SK-N-SH treated with all-trans-retinoic acid at 6 μM for 48 hours (cell line): Measurements from ENCODE around the gene ATP11A.

Source experiments
- ATAC-seq: fragments of 200-7000 bp; cut with Tn5 transposase; 3 replicates; pipeline ENCODE4 v1.9.1; 2020; ENCODE audit warnings: mild to moderate bottlenecking, moderate library complexity
- ARNTL ChIP-seq: fragments of 450-650 bp; formaldehyde crosslinking; IDR thresholded peaks from 2 replicates; pipeline ENCODE4 v1.5.0; 2020; ENCODE audit warnings: low read depth, mild to moderate bottlenecking, moderate library complexity, borderline replicate concordance
- BACH2 ChIP-seq: fragments of 250-450 bp; sonication (Bioruptor Pico); IDR thresholded peaks from 2 replicates; pipeline ENCODE4 v1.9.0; 2021; ENCODE audit warnings: mild to moderate bottlenecking, borderline replicate concordance
- CSDC2 ChIP-seq: fragments of 250-450 bp; sonication (Bioruptor Pico); IDR thresholded peaks from 2 replicates; pipeline ENCODE4 v1.5.0; 2020; ENCODE audit warnings: mild to moderate bottlenecking, moderate library complexity
- ESRRG ChIP-seq: fragments of 250-450 bp; sonication (Bioruptor Pico); IDR thresholded peaks from 2 replicates; pipeline ENCODE4 v1.6.1; 2021; ENCODE audit warnings: mild to moderate bottlenecking
- GLIS3 ChIP-seq: fragments of 250-450 bp; sonication (Bioruptor Pico); IDR thresholded peaks from 2 replicates; pipeline ENCODE4 v1.5.0; 2020; ENCODE audit warnings: mild to moderate bottlenecking, moderate library complexity
- ISL1 ChIP-seq: fragments of 250-450 bp; sonication (Bioruptor Pico); IDR thresholded peaks from 2 replicates; pipeline ENCODE4 v2.1.2; 2022; ENCODE audit warnings: mild to moderate bottlenecking, moderate library complexity
- OSR1 ChIP-seq: fragments of 250-450 bp; sonication (Bioruptor Pico); IDR thresholded peaks from 2 replicates; pipeline ENCODE4 v1.8.0; 2022; ENCODE audit warnings: moderate library complexity, mild to moderate bottlenecking, inconsistent platforms
- PPARA ChIP-seq: fragments of 250-450 bp; sonication (Bioruptor Pico); IDR thresholded peaks from 2 replicates; pipeline ENCODE4 v1.5.0; 2020; ENCODE audit warnings: mild to moderate bottlenecking, borderline replicate concordance
- RARB ChIP-seq: fragments of 250-450 bp; sonication (Bioruptor Pico); IDR thresholded peaks from 2 replicates; pipeline ENCODE4 v1.8.0; 2021; ENCODE audit warnings: mild to moderate bottlenecking, moderate library complexity
- SNAI2 ChIP-seq: fragments of 250-450 bp; sonication (Bioruptor Pico); IDR thresholded peaks from 2 replicates; pipeline ENCODE4 v1.5.0; 2020; ENCODE audit warnings: mild to moderate bottlenecking, moderate library complexity
- TCF4 ChIP-seq: fragments of 250-450 bp; sonication (Bioruptor Pico); IDR thresholded peaks from 2 replicates; pipeline ENCODE4 v1.8.0; 2021; ENCODE audit warnings: mild to moderate bottlenecking, moderate library complexity, borderline replicate concordance
- TOX ChIP-seq: fragments of 250-450 bp; sonication (Bioruptor Pico); IDR thresholded peaks from 2 replicates; pipeline ENCODE4 v1.8.0; 2021; ENCODE audit warnings: mild to moderate bottlenecking, moderate library complexity, borderline replicate concordance
- ZC3H10 ChIP-seq: fragments of 250-450 bp; sonication (Bioruptor Pico); IDR thresholded peaks from 2 replicates; pipeline ENCODE4 v1.5.1; 2021; ENCODE audit warnings: mild to moderate bottlenecking, moderate library complexity
- ZFP3 ChIP-seq: fragments of 250-450 bp; sonication (Bioruptor Pico); IDR thresholded peaks from 2 replicates; pipeline ENCODE4 v1.5.0; 2020; ENCODE audit warnings: mild to moderate bottlenecking, moderate library complexity
- ZFP30 ChIP-seq: fragments of 450-650 bp; formaldehyde crosslinking; IDR thresholded peaks from 2 replicates; pipeline ENCODE4 v1.5.0; 2022; ENCODE audit warnings: mild to moderate bottlenecking, moderate library complexity
- ZNF565 ChIP-seq: fragments of 450-650 bp; formaldehyde crosslinking; conservative IDR thresholded peaks from 2 replicates; pipeline ENCODE4 v1.5.0; 2020; ENCODE audit warnings: low read depth, mild to moderate bottlenecking, moderate library complexity
- ZNF70 ChIP-seq: fragments of 450-650 bp; formaldehyde crosslinking; IDR thresholded peaks from 2 replicates; pipeline ENCODE4 v1.5.0; 2020; ENCODE audit warnings: mild to moderate bottlenecking, moderate library complexity
- ZNF8 ChIP-seq: fragments of 450-650 bp; formaldehyde crosslinking; IDR thresholded peaks from 2 replicates; pipeline ENCODE4 v1.5.0; 2020; ENCODE audit warnings: mild to moderate bottlenecking, moderate library complexity
- TF ChIP-seq, protein P1 (sequence below): fragments of 250-450 bp; sonication (Bioruptor Pico); IDR thresholded peaks from 2 replicates; pipeline ENCODE4 v1.5.1; 2020; ENCODE audit warnings: low read depth, mild to moderate bottlenecking, moderate library complexity
- TF ChIP-seq, protein P2 (sequence below): fragments of 250-450 bp; sonication (Bioruptor Pico); IDR thresholded peaks from 2 replicates; pipeline ENCODE4 v1.5.0; 2020; ENCODE audit warnings: mild to moderate bottlenecking, moderate library complexity
- TF ChIP-seq, protein P3 (sequence below): fragments of 250-450 bp; sonication (Bioruptor Pico); IDR thresholded peaks from 2 replicates; pipeline ENCODE4 v1.5.1; 2021; ENCODE audit warnings: mild to moderate bottlenecking, moderate library complexity
- TF ChIP-seq, protein P4 (sequence below): fragments of 250-450 bp; sonication (Bioruptor Pico); IDR thresholded peaks from 2 replicates; pipeline ENCODE4 v1.8.0; 2020; ENCODE audit warnings: mild to moderate bottlenecking, moderate library complexity, borderline replicate concordance

ATP11A gene

DNA sequence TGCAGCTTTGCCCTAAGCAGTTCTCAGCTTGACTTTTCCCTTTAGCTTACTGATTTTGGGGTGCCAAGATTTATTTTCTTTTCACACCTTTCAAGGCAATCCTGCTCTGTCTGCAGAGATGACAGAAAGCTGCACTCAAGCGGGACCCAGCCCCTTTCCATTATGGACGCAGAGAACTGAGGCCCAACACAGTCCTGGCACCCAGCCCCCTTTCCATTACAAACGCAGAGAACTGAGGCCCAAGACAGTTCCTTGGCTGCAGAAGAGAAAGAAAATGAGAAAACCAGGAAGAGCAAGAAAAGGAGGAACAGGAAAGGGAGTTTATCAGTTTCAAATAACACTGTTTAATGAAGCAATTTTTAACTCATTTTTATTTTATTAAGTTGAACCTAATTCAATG lies 36.8 kb upstream of the ATP11A start:
- TF ChIP-seq, protein P1, sequence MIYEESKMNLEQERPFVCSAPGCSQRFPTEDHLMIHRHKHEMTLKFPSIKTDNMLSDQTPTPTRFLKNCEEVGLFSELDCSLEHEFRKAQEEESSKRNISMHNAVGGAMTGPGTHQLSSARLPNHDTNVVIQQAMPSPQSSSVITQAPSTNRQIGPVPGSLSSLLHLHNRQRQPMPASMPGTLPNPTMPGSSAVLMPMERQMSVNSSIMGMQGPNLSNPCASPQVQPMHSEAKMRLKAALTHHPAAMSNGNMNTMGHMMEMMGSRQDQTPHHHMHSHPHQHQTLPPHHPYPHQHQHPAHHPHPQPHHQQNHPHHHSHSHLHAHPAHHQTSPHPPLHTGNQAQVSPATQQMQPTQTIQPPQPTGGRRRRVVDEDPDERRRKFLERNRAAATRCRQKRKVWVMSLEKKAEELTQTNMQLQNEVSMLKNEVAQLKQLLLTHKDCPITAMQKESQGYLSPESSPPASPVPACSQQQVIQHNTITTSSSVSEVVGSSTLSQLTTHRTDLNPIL (CRISPR knock-in tag): no peak
- TF ChIP-seq PPARA (CRISPR knock-in tag) (no peak), SNAI2 (CRISPR knock-in tag) (no peak), TCF4 (CRISPR knock-in tag) (no peak), BACH2 (CRISPR knock-in tag) (no peak), OSR1 (no peak)
- ATAC-seq: no peak

DNA sequence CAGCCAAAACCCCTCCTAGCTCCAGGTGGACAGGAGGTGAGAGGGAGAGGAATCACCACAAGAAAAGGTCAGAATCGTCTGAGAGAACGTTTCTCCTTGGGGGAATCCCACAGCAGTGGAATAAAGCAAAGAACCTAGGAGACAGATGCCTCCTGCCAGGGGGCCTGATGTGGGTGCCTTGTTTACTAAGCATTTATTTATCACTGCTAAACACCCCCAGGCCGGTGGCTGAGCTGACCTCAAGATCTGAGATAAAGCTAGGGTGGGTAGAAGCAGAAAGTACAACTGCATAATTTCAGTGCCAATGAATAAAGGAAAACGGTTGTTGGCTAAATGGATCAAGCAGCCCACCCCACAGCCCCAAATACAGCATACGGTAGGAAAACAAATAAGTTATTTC lies 33.9 kb upstream of the ATP11A start:
- TF ChIP-seq GLIS3 (no peak), CSDC2 (CRISPR knock-in tag) (no peak), ZNF8 (CRISPR knock-in tag) (no peak), ARNTL (CRISPR knock-in tag) (no peak), ZNF70 (CRISPR knock-in tag) (no peak), ZNF565 (CRISPR knock-in tag) (no peak), TOX (CRISPR knock-in tag) (no peak), ZFP30 (CRISPR knock-in tag) (no peak), ESRRG (CRISPR knock-in tag) (no peak), ZFP3 (no peak), RARB (CRISPR knock-in tag) (no peak), SNAI2 (CRISPR knock-in tag) (no peak), PPARA (CRISPR knock-in tag) (no peak), ZC3H10 (no peak), BACH2 (CRISPR knock-in tag) (no peak), ISL1 (CRISPR knock-in tag) (no peak)
- TF ChIP-seq, protein P1 (CRISPR knock-in tag): no peak
- TF ChIP-seq, protein P2, sequence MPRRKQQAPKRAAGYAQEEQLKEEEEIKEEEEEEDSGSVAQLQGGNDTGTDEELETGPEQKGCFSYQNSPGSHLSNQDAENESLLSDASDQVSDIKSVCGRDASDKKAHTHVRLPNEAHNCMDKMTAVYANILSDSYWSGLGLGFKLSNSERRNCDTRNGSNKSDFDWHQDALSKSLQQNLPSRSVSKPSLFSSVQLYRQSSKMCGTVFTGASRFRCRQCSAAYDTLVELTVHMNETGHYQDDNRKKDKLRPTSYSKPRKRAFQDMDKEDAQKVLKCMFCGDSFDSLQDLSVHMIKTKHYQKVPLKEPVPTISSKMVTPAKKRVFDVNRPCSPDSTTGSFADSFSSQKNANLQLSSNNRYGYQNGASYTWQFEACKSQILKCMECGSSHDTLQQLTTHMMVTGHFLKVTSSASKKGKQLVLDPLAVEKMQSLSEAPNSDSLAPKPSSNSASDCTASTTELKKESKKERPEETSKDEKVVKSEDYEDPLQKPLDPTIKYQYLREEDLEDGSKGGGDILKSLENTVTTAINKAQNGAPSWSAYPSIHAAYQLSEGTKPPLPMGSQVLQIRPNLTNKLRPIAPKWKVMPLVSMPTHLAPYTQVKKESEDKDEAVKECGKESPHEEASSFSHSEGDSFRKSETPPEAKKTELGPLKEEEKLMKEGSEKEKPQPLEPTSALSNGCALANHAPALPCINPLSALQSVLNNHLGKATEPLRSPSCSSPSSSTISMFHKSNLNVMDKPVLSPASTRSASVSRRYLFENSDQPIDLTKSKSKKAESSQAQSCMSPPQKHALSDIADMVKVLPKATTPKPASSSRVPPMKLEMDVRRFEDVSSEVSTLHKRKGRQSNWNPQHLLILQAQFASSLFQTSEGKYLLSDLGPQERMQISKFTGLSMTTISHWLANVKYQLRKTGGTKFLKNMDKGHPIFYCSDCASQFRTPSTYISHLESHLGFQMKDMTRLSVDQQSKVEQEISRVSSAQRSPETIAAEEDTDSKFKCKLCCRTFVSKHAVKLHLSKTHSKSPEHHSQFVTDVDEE (CRISPR knock-in tag): no peak
- TF ChIP-seq, protein P3, sequence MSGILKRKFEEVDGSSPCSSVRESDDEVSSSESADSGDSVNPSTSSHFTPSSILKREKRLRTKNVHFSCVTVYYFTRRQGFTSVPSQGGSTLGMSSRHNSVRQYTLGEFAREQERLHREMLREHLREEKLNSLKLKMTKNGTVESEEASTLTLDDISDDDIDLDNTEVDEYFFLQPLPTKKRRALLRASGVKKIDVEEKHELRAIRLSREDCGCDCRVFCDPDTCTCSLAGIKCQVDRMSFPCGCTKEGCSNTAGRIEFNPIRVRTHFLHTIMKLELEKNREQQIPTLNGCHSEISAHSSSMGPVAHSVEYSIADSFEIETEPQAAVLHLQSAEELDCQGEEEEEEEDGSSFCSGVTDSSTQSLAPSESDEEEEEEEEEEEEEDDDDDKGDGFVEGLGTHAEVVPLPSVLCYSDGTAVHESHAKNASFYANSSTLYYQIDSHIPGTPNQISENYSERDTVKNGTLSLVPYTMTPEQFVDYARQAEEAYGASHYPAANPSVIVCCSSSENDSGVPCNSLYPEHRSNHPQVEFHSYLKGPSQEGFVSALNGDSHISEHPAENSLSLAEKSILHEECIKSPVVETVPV (CRISPR knock-in tag): no peak
- TF ChIP-seq, protein P4, sequence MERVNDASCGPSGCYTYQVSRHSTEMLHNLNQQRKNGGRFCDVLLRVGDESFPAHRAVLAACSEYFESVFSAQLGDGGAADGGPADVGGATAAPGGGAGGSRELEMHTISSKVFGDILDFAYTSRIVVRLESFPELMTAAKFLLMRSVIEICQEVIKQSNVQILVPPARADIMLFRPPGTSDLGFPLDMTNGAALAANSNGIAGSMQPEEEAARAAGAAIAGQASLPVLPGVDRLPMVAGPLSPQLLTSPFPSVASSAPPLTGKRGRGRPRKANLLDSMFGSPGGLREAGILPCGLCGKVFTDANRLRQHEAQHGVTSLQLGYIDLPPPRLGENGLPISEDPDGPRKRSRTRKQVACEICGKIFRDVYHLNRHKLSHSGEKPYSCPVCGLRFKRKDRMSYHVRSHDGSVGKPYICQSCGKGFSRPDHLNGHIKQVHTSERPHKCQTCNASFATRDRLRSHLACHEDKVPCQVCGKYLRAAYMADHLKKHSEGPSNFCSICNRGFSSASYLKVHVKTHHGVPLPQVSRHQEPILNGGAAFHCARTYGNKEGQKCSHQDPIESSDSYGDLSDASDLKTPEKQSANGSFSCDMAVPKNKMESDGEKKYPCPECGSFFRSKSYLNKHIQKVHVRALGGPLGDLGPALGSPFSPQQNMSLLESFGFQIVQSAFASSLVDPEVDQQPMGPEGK (CRISPR knock-in tag): no peak

DNA sequence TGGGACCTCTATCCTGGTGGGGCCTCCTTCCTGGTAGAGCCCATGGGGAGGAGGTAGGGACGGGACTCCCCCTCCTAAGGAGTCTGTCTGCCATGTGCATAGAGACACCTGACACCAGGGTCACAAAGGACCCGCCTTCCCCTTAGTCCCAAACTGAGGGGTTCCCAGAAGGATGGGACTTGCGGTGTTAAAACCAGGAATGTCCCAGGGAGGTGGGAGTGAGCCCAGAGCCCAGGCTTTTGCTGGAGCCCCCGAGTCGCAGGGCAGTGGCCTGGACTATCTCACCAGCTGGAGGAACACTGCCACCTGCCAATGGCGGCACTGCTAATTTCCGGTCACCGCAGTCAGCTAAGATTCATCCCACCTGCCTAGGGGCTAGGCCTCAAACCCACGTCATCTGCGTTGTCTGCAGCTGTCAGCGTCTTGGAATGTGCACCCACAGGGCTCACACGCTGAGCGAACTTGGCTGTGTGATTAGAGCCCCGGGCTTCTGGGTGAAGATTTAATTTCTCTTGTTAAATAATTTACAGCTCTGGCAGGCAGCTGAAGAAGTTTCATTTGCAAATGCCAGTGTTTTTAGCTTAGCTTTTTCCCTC lies 31.9 kb upstream of the ATP11A start:
- TF ChIP-seq, protein P1 (CRISPR knock-in tag): no peak
- no peak for TF ChIP-seq ESRRG (CRISPR knock-in tag)
- no peak for ATAC-seq

More for the DNA sequence above, 33.9 kb upstream of the ATP11A start:
- no peak for ATAC-seq
